SW 1271 (cell line): ENCODE results near the gene ENPP6.
"Not testable (repeated sequence)": the region's sequence is repeated elsewhere in the genome, so short reads cannot be mapped to it uniquely, and the experiment has no call there.

Source experiments
- DNase-seq, 2 experiments: peaks; one replicate each; lab custom pipeline; 2025; lab: John Stamatoyannopoulos, UW

The ENPP6 gene

DNA sequence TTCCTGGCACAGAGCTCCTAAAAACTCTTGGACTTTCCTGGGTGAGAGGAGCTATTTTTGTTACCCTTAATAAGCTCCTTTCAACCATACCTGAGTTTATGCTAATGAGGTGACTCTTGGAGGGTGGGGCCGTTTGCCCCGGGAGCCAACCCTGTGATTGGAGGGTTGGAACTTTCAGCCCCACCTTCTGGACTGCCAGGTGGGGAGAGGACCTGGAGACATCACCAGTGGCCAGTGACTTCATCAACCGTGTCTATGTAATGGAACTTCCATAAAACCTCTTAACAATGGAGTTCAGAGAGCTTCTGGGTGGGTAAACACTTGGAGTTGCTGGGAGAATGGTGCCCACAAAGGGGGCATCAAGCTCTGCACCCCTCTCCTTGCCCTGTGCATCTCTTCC is 17.9 kb upstream of the ENPP6 start:
- DNase-seq: no peak

- DNase-seq: no peak
Measured at GRCh38 chr4:184234155-184234554, 16.5 kb upstream of the ENPP6 start.

DNA sequence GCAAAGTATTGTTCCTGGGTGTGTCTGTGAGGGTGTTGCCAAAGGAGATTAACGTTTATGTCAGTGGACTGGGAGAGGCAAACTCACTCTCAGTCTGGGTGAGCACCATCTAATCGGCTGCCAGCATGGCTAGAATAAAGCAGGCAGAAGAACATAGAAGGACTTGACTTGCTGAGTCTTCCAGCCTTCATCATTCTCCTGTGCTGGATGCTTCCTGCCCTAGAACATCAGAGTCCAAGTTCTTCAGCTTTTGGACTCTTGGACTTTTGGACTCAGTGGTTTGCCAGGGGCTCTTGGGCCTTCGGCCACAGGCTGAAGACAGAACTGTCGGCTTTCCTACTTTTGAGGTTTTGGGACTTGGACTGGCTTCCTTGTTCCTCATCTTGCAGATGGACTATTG is 15.3 kb upstream of the ENPP6 start:
- DNase-seq: no peak

GRCh38 chr4:184232202-184232601 is 14.5 kb upstream of the ENPP6 start:
- DNase-seq: no peak

GRCh38 chr4:184231573-184231972 is 13.9 kb upstream of the ENPP6 start:
- no peak for DNase-seq

GRCh38 chr4:184228056-184228705 is 10.5 kb upstream of the ENPP6 start:
- DNase-seq: no peak

DNA sequence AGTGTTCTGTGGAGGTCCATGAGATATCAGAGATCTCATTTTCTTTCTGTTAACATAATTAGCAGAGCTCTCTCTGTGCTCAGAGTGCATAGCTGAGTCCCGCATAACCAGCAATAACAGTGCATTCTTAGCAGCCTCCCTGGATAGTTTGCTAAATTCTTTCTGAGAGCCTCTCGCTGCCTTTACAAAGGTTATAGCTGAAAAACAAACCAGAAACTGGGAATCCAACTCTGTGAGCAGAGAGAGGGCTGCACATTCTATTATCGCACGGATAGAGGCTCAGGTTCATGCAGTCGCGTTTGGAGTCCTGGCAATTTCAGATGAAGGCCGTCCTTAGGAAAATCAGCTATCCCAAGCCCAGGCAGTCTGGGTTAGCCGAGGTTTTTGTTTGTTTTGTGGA is 1.2 kb downstream of the ENPP6 start:
- no peak for DNase-seq

DNA sequence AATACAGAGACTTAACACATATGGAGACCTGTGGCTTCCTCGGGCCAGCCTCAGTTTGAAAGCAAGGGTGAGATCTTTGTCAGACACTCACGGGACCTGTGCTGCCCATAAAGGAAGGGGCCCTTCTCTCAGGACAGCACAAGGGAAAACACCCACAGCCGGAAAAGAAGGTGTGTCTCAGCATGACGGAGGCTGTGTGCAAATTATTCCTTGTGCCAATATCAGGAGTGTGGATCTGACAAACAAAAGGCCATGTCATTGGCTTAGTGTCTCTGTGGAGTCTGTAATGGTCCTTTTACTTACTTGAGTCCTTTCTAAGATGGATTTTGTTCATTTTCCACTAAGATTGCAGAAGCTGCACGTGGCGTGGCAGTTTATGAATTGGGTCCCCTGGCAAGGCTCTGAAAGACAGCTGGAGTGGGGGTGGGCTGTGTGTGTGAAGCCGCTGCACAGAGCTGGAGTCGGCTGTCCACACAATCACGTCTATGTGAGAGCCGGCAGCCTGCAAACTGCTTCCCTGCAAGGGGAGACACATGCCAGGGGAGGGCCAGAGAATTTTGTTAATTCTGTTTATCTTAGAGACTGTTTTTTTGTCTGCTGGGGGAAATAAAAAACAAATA is 1.9 kb downstream of the ENPP6 start:
- no peak for DNase-seq

- no peak for DNase-seq
Measured at GRCh38 chr4:184214931-184215330, 2.7 kb downstream of the ENPP6 start.

GRCh38 chr4:184207734-184208607 is 9.7 kb downstream of the ENPP6 start:
- DNase-seq: not testable (repeated sequence)

- no peak for DNase-seq
Measured at GRCh38 chr4:184205243-184205642, 12.4 kb downstream of the ENPP6 start.

DNA sequence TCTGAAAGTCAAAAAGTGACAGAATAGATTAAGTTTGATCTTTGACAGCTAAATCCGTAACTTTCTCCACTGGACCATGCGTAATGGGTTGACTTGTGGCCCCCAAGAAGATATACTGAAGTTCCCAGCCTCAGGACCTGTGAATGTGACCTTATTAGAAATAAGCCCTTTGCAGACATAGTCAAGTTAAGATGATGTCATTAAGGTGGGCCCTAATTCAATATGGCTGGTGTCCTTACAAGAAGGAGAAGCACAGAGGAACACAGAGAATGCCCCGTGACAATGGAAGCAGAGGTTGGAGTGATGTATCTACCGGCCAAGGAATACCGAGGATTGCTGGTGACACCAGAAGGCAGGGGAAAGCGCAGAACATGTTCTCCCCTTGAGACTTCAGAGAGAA is 14.4 kb downstream of the ENPP6 start:
- DNase-seq: no peak

DNA sequence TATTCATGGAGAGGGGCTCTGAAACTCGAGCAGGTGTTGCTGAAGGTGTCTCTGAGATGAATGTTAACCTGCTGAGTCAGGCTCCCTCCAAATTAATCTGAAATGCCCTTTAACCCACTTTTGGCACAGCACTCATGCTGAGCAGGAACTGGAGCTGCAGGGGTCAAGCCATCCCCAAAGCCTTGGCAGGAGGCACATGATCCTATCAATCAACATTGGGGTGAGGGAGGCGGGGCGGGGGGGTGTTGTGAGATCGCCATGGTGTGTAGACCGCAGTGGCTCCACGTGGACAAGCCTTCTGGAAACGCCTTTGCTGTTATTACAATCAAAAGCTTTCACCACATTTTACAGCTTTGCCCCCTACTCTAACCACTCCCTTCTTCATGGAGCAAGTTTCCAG is 16.5 kb downstream of the ENPP6 start:
- no peak for DNase-seq

DNA sequence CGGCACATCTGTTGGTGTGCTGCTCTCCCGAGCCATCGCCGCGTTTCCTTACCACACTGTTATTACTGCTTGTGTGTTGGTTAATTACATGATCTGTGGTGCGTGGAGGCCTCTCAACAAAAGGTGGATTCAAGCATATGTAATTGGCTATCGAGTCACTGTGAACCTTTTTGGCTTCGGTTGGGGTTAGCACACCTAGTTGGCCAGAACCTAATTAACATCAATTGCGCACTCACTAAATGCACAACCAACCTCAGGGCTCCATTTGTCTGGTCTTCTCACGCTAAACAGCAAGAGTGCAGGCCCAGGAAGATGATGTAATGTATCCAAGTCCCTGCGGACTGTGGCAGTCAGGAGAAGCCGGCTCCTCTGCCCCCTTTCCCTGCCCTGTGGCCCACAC is 17.4 kb downstream of the ENPP6 start:
- DNase-seq: no peak

GRCh38 chr4:184199780-184200179 is 17.9 kb downstream of the ENPP6 start:
- no peak for DNase-seq

DNA sequence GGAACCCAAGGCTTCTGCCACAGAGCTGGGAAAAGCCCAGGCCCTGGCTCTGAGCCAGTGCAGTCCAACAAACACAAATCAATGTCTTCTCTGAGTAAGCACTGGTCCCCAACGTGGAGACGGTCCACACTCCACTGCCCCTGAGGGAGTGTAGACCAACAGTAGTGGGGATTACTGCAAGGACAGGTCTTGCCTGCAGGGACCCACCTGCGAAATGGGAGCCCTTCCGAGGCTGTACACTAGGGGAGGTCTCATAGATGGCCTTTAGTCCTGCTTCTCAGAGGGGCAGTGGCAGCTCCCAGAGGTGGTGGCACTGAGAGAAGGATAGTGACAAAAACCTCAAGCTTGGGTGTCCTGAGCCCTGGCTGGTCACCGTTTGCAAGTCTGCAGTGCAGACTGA is 19.5 kb downstream of the ENPP6 start:
- no peak for DNase-seq

DNA sequence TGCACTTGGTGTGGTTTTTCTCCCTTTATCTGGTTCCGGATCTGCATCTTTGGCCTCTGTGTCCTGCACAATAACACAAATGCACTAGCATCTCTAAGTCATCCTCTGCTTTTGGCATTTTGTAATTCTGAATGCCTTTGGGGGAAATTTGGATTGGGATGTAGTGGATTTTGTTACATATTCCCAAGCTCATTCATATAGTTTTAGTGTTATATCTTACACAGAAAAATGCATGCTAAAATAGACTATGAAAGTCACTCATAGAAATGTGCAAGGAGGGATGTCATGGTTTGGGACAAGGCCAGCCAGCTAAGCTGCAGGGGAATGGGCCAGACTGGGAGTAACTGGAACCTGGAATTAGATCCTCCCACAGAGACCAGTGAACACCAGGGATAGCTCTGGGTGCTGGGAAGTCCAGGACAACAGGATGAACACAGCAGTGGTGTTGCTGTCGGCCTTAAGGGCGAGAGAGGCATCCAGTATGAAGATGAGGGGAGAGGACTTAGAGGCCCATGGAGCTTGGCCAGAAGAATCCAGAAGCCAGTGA is 20.1 kb downstream of the ENPP6 start:
- no peak for DNase-seq

DNA sequence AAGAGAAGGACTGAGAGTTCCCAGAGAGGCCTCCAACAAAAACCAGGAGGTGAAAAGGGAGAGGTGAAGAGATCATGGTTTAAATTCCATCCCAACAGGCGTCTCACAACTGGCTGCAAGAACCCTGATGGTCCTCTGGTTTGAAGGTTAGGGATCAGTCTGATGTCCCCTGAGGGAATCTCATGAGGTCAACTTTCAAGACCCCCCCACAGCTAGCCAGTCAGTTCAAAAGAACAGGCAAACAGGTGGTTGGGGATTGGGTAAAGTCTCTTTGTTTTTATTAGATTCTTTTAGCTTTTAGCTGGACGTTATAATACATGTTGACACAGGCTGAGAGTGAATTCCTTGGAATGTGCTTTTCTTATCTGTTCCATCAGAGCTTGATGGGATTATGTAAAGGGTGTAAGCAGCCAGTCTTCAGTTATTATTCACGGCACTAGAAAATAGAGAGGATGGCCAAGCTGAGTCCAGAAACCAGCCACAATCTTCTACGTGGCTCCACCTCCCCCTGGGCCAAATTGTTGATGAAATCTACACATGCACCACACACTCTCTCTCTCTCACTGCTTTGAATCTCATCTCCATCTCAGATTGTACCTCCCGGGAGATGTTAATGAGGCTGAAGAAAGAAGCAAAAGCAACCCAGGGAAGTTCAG is 20.8 kb downstream of the ENPP6 start:
- no peak for DNase-seq

- DNase-seq: no peak
Measured at GRCh38 chr4:184193556-184194525, 23.8 kb downstream of the ENPP6 start.

DNA sequence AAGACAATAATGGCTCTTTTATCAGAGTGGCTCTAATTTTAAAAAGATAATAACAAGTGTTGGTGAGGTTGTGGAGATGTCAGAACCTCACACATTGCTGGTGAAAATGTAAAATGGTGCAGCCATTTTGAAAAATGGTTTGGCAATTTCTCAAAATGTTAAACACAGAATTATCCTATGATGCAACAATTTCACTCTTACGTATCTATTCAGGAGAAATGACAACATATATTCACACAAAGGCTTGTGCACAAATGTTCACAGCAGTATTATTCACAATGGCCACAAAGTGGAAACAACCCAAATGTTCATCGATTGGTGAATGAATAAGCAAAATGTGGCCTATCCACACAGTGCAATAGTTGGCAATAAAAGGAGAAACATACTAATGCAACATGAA is 24.7 kb downstream of the ENPP6 start:
- no peak for DNase-seq

GRCh38 chr4:184191267-184191666 is 26.4 kb downstream of the ENPP6 start:
- no peak for DNase-seq
